Activated T-cell treated with anti-CD3 and anti-CD28 coated beads for 1 hour (primary cell): ENCODE results near the gene TMEM88.
"Not testable (repeated sequence)": the region's sequence is repeated elsewhere in the genome, so short reads cannot be mapped to it uniquely, and the experiment has no call there.

Experiments used
- DNase-seq: peaks from one replicate; pipeline ENCODE4 v3.0.0-alpha.2; 2020; ENCODE audit warnings: low read depth

The TMEM88 gene

GRCh38 chr17:7854851-7855659, at the start of gene TMEM88:
Gene TMEM88 (plus strand): TSS chr17:7855066. CDS start chr17:7855075, 9 bp downstream.
- peak; percentile 39 for DNase-seq

- DNase-seq: no peak
These were observed 48.3 kb upstream of the TMEM88 start for GRCh38 chr17:7806587-7806986.

- DNase-seq: no peak
These were observed 47.7 kb upstream of the TMEM88 start for GRCh38 chr17:7807206-7807605.

- no peak for DNase-seq
These were observed 45.6 kb upstream of the TMEM88 start for GRCh38 chr17:7809086-7809790.

GRCh38 chr17:7809791-7810343, 45.0 kb upstream of the TMEM88 start:
- DNase-seq: not testable (repeated sequence)

- DNase-seq: no peak
These were observed 43.6 kb upstream of the TMEM88 start for GRCh38 chr17:7811251-7811650.

- DNase-seq: no peak
These were observed 39.9 kb upstream of the TMEM88 start for GRCh38 chr17:7814969-7815368.

- DNase-seq: no peak
These were observed 37.8 kb upstream of the TMEM88 start for GRCh38 chr17:7816926-7817642.

- DNase-seq: no peak
These were observed 37.3 kb upstream of the TMEM88 start for GRCh38 chr17:7817643-7817964.

- no peak for DNase-seq
These were observed 36.8 kb upstream of the TMEM88 start for GRCh38 chr17:7818026-7818425.

- no peak for DNase-seq
These were observed 35.9 kb upstream of the TMEM88 start for GRCh38 chr17:7818746-7819645.

GRCh38 chr17:7820231-7820630, 34.6 kb upstream of the TMEM88 start:
- DNase-seq: no peak

GRCh38 chr17:7822126-7822525, 32.7 kb upstream of the TMEM88 start:
- DNase-seq: no peak

GRCh38 chr17:7823581-7824001, 31.3 kb upstream of the TMEM88 start:
- no peak for DNase-seq

GRCh38 chr17:7824021-7824924, 30.6 kb upstream of the TMEM88 start:
- no peak for DNase-seq

- no peak for DNase-seq
These were observed 29.5 kb upstream of the TMEM88 start for GRCh38 chr17:7825206-7825990.

- no peak for DNase-seq
These were observed 24.2 kb upstream of the TMEM88 start for GRCh38 chr17:7830616-7831015.

- DNase-seq: no peak
These were observed 23.6 kb upstream of the TMEM88 start for GRCh38 chr17:7831233-7831632.

GRCh38 chr17:7832431-7832830, 22.4 kb upstream of the TMEM88 start:
- no peak for DNase-seq
